Thyroid gland (tissue), 4 donors: ENCODE data around the gene ANO6.

ENCODE experiments used
- CTCF ChIP-seq, 6 experiments: fragments of 200-600 bp in 3 of 6; fragments of 450-650 bp in 3 of 6; sonication (generic) in 3 of 6; IDR thresholded peaks; one replicate each; pipeline ENCODE4 v1.5.1; 2016 to 2019; ENCODE audit warnings: antibody characterized with exemption in 6 of 6, mild to moderate bottlenecking in 2 of 6, inconsistent platforms in 1 of 6, moderate library complexity in 1 of 6
- POLR2A ChIP-seq, 2 donors: fragments of 450-650 bp; IDR thresholded peaks; one replicate each; pipeline ENCODE4 v1.6.1; 2017; ENCODE audit warnings: antibody characterized with exemption in 2 of 2, mild to moderate bottlenecking in 2 of 2, moderate library complexity in 1 of 2

- no peak for TF ChIP-seq CTCF (IDR thresholded peaks at IDR 0.05)
- no peak for TF ChIP-seq POLR2A (IDR thresholded peaks at IDR 0.05)
These were observed 215.2 kb downstream of the ANO6 start for GRCh38 chr12:45431126-45431525.
